TTC549 (cell line): ENCODE measurements around the gene IL36A.
A peak's percentile ranks its signal among the peaks of the same experiment; 100 is the strongest.

ENCODE experiments used
- FAIRE-seq: peaks from 2 replicates; lab custom pipeline; 2012; peaks lifted over from hg19 to GRCh38; lab: Jason Lieb, UNC

IL36A gene, protein sequence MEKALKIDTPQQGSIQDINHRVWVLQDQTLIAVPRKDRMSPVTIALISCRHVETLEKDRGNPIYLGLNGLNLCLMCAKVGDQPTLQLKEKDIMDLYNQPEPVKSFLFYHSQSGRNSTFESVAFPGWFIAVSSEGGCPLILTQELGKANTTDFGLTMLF

GRCh38 chr2:113005030-113005509 lies at the start of gene IL36A:
Gene IL36A (plus strand): TSS chr2:113005459. CDS start chr2:113005872, 413 bp downstream.
- FAIRE-seq: no peak

DNA sequence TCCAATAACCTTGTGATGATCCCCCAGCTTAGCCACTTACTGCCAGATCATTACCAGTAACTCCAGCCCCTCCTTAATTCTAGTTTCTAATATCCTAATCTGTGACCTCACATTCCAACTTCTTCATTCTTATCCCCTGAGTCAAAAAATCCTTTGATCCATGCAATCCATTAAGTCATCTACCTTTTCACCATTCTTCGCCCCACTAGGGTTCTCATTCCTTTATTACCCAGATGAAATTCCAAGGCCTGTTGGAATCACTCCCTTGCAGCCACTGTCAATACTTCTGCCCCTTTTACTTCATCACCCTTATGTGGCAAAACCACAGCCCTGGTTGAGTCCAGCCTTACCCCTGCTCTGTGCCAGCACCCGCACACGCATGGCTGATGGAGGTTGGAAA lies 47.7 kb upstream of the IL36A start:
- FAIRE-seq: no peak

- FAIRE-seq: no peak
These were observed 46.7 kb upstream of the IL36A start for GRCh38 chr2:112958428-112959108.

DNA sequence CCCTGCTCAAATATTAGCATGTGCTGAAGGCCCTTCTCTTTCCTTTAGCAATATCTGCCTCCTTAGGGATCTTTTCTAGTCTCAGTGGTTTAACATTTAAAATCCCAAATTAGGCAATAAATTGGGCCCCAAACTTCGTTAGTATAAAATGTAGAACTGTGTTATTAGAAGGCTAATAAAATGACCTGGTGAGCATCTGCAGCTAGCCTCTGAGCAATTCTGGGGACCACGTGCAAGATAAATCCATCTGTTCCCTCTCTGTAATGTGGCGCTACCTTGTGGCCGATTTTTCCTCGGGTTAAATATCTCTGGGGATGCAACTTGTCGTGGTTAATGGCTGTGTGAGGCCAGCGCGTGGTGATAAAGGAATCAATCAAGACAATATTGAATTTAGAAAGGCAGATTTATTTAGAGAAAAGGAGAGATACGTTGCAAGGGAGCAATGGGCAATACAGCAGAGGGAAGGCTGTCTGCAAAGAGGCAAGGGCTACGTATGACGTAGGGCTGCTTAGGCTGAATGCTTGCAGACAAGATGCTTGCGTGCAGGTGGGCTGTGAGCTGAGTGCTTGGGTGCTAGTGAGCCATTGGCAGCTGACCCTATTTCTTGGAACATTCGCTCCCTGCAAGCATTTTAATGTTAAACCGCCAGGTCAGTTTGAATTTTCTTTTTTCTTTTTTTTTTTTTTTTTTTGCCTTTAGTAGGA lies 46.0 kb upstream of the IL36A start:
- FAIRE-seq: no peak

DNA sequence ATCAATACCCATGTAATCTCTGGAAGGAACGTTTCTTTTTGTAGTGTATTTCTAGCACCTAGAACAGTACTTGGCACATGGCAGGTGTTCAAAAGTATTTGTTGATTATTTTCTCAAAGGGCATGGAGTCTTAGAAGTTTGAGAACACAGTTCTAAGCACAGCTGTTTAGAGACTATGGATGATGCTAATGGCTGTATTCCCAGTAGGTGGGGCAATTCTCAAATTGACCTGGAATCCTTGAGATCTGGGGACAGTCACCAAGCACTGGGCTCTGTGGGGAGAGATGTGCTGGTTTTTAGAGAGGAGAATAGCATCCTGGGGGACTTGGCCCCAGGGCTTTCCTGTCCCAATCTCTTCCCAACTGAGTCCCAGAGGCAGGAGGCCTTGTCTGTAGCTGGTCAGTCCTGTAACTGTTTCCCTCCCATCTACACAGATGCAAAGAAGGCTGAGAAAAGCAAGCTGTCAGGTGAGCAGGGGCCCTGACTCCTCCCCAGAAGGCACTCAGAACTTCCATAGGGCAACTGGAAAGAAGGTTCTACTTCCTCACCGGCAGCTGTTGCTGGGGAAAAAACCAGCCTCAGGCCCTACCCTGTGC lies 44.9 kb upstream of the IL36A start:
- FAIRE-seq: no peak

- no peak for FAIRE-seq
These were observed 42.7 kb upstream of the IL36A start for GRCh38 chr2:112962308-112963175.

- no peak for FAIRE-seq
These were observed 38.2 kb upstream of the IL36A start for GRCh38 chr2:112967023-112967422.

DNA sequence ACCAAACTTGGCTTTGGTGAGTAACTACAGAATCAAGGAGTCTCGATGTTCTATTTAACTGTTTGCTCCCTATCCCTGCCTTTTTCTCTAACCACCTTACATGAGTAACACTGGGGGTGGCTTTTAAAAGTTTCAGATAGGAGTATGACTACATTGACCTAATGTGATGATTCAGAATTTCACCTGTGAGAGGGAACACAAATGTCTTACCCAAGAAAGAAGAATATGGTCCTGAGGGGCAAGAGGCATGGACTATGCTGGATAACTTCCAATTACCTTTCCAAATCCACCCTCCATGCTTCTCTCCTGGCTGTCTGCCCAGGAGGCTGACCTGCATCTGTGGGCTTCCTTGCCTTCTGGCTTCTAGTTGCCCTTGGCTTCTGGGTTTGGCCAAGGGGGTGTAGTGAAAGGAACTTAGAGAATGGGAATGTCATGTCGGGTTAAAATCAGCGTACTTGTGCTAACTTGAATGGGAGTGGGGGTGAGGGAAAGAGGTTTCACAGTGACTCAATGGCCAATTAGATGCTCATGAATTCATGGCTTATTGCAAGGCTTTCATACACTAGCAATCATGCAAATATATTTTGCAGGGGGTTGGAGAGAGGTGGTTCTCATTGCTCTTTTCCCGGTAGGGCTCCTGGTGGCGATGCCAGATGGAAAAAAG lies 32.7 kb upstream of the IL36A start:
- FAIRE-seq: no peak

GRCh38 chr2:112973156-112973555 lies 32.1 kb upstream of the IL36A start:
- FAIRE-seq: no peak

DNA sequence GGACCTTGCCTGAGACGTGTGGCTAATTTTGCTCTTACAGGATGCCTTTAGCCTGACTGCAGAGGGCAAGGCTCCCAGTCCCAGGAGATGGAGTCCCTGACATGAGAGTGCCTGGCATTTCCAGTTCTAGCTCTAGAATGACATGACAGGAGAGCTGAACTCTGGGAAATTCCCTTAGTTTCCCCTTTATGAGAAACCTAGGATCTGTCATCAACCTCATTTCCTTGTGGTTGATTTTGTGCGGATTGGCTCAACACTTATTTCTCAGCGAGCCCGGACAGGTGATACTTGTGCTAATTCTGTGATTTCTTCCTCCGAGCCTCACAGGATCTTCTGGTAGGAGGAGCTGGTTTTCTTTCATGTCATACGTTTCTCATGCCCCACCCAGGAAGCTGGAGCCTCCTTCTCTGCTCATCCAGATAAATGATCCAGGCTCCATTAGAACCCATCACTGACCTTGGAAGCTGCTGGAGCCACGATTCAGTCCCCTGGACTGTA lies 27.7 kb upstream of the IL36A start, which contains the start of gene IL36G:
IL36G (plus strand) TSS at position 448 of the 498 bp plus-strand sequence. CDS start 633 bp downstream, outside the sequence.
- no peak for FAIRE-seq

DNA sequence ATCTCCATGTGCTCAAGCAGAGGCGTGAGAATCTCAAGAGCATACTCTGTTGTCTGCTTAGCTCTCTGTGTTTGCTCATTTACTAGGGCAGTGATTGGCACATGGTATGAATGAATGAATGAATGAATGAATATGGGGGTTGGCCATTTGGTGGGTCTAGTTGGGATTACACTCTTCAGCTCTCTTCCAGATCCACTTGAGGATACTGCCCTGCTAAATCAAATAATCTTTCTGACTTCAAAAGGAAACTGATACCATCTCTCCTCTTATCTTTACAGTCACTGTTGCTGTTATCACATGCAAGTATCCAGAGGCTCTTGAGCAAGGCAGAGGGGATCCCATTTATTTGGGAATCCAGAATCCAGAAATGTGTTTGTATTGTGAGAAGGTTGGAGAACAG lies 25.5 kb upstream of the IL36A start:
- no peak for FAIRE-seq

DNA sequence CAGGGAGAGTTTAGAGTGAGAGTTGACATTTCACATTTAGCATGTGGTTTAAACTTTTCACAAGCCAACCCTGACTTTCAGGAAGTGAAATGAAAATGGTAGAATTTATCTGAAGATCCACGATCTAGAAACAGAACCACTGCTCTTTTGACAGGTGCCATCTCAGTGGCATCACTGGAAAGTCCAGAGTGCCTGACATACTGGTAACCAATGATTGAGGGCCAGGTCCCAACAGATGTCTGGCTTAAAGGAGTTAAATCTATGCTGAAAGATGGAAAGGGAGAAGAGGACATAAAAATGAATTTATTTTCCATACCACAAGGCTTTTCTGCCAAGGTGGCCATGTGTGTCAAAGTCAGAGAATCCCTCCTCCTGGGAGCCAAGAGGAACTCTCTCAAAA lies 24.7 kb upstream of the IL36A start:
- FAIRE-seq: no peak

DNA sequence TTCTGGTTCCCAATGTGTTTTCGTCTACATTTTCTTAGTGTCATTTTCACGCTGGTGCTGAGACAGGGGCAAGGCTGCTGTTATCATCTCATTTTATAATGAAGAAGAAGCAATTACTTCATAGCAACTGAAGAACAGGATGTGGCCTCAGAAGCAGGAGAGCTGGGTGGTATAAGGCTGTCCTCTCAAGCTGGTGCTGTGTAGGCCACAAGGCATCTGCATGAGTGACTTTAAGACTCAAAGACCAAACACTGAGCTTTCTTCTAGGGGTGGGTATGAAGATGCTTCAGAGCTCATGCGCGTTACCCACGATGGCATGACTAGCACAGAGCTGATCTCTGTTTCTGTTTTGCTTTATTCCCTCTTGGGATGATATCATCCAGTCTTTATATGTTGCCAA lies 20.2 kb upstream of the IL36A start:
- no peak for FAIRE-seq

GRCh38 chr2:112989611-112990010 lies 15.6 kb upstream of the IL36A start:
- FAIRE-seq: no peak

DNA sequence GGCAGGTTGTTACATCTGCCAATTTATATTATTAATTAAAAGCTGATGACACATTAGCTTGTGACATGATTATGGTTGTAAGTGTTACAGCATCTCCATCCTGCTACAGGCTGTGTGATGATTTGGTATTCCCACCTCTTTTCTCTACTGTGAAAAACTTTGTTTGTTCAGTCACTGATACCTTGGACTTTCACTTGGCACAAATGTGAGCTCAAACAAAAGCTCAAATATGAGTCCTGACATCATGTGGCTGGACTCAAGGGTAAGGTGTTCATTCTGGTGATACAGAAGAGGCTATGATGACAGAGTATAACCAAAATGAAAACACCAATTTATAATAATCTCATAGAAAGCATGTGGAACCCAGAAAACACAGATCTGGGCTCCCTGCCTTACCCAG lies 11.4 kb upstream of the IL36A start:
- no peak for FAIRE-seq

- no peak for FAIRE-seq
These were observed 10.6 kb upstream of the IL36A start for GRCh38 chr2:112994648-112995047.

GRCh38 chr2:112995346-112995920 lies 9.8 kb upstream of the IL36A start:
- FAIRE-seq: no peak

- no peak for FAIRE-seq
These were observed 8.6 kb upstream of the IL36A start for GRCh38 chr2:112996635-112997034.

DNA sequence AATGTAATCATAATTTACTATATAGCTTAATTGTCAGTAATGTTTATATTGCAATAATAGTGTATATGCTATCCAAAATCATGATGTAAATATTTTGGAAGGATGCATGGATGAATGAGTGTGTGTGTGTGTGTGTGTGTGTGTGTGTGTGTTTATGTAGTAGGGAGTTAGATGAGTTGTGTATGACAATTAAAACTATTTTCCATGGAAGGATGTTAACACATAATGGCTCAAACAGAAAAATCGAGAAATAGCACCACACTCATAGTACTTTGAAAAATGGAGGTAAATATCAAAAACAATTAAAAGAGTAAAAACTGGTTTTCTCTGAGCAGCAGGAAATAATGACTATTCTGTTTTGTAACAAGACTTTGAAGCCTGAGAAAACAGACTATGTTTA lies 8.1 kb upstream of the IL36A start:
- FAIRE-seq: no peak

DNA sequence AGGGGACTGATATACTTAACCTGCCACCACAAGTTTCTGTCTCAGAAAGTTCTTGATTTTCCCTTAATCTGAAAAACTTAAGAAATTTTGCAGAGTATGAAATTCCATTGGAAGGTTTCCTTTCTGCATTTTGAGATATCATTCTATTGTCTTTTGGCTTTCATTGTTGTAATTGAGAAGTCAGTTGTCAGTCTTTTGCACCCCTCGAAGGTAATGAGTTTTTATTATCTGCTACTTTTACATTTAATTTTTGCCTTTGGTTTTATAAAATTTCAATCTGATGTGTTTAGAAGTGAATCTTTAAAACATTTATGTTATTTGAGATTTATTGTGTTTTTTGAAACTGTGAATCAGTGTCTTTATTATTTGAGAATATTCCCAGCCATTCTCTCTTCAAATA lies 4.8 kb upstream of the IL36A start:
- peak; percentile 45 for FAIRE-seq

GRCh38 chr2:113002677-113003076 lies 2.6 kb upstream of the IL36A start:
- no peak for FAIRE-seq
